ENCODE results near the gene KLF6.

DNA sequence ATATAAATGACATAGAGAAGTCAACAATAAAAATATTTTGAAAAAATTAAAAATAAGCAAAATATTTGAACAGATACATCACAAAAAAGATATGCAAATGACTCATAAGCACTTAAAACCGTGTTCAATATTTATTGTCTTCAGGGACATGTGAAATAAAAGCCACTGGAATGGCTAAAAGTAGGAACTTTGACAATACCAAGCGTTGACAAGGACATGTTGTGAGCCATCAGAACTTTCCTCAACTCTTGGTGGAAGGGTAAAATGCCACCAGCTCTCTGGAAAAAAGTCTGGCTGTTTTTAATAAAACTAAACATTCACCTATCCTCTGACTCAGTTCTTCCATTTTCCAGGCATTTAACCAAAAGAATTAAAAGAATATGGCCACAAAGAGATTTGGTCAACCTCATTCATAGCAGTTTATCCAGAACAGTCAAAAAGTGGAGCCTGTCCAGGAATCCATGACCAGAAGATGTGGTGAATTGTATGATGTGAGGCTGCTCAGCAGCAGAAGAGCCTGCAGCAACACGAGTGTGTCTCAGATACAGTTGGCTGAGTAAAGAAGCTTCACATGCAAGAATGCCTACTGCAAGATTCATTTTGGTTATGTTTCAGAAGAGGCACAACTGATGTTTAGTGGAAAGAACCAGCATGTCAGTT, 7.1 kb upstream of the KLF6 start:
- no peak for TF ChIP-seq EZH2 (IDR thresholded peaks at IDR 0.05)
- no peak for TF ChIP-seq POLR2AphosphoS5 (IDR thresholded peaks at IDR 0.05; ENCODE audit: borderline replicate concordance, low read depth, low read length)
- TF ChIP-seq FOXP2 (optimal IDR thresholded peaks at IDR 0.05; ENCODE audit: control extremely low read depth, extremely low read length, insufficient read depth): no peak

Measured in SK-N-MC (cell line).